GM19468 (cell line): ENCODE data around the gene TECPR2.

Experiments used
- ATAC-seq: cut with Tn5 transposase; IDR thresholded peaks from one replicate; pipeline ENCODE4 v1.9.1; 2021; ENCODE audit warnings: mild to moderate bottlenecking, moderate library complexity, moderate number of reproducible peaks; ENCODE audit not compliant: unreplicated experiment; ENCODE audit errors: extremely low read depth

The TECPR2 gene

DNA sequence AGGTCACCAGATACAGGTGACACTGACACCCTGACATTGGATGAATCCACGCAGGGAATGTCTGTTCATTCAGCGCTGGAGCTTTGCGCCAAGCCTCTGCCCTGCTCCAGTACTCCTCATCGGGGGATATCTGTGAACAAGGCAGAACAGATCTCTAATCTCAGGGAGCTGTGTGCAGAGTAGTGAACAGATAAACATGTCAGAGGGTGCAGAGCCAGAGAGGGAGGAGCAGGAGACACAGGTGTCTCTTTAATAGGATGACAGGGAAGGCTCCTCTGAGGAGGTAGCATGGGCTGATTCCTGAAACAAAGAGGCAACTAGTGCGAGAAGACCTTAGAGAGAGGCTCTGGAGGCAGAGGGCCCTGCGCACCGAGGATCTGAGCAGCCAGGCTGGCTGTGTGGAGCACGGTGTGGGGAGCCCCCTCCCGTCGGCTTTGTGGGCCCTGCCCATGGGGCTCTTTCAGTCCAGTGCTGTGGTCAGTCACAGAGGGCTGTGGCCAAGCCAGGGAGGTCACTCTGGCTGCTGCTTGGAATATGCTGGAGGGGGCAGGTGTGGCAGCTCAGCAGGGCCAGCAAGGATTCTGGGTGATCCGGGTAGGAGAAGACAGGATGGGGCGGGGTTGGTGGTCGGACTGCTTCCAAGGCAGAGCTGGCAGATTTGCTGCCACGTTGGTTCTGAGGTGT is 55.6 kb downstream of the TECPR2 start:
- ATAC-seq: no peak

DNA sequence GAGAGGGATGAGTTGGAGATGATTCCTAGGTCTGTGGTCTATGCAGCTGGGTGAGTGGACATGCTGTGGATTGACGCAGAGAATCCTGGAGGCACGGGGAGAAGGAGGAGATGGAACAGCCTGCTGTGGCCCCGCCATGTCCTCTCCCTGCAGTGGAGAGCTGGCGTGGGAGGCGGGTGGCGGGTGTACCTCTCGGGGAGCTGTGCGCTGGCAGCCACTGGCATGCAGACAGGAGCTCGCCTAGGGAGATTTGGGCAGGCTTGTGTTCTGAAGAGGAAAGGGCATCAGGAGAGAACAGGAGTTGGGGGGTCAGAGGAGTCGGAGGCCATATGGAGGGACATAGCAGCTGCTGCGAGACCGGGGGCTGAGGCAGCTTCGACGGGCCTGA is 56.1 kb downstream of the TECPR2 start:
- ATAC-seq: no peak

DNA sequence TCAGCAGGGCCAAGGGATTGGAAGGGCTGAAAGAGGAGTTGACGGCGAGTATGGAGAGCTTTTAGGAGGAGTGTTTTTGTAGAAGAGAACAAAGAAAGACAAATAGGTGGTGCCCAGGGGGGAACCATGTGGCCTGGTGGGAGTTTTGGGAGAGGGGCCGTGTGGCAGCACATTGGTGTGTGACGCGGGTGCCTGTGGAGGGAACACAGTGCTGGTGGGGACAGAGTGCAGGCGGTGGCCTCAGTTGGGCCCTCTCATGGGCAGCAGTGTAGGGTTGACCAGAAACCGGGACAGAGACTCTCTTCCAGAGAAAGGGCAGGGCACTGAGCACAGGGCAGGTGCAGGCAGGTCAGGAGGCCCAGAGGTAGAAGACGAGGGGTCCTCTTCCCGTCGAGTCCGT is 56.5 kb downstream of the TECPR2 start:
- ATAC-seq: no peak

DNA sequence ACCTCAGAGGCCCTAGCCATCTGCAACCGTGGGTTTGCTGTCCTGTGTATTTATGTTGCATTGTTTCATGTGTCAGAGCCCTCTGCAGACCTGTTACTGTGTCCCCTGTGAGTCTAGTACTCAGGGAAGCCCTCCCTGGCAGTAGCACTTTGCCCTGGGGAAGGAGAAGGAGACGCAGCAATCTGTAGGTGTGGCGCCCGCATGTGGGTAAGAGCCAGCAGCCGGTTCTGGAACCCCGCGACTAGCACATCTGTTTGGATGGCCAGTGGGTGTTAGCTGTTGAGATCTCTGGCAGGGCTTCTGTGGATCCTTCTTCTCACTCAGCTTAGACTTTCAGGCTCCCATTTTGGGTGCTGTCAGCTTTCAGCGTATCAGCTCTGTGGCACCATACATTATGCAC is 57.0 kb downstream of the TECPR2 start:
- ATAC-seq: no peak

DNA sequence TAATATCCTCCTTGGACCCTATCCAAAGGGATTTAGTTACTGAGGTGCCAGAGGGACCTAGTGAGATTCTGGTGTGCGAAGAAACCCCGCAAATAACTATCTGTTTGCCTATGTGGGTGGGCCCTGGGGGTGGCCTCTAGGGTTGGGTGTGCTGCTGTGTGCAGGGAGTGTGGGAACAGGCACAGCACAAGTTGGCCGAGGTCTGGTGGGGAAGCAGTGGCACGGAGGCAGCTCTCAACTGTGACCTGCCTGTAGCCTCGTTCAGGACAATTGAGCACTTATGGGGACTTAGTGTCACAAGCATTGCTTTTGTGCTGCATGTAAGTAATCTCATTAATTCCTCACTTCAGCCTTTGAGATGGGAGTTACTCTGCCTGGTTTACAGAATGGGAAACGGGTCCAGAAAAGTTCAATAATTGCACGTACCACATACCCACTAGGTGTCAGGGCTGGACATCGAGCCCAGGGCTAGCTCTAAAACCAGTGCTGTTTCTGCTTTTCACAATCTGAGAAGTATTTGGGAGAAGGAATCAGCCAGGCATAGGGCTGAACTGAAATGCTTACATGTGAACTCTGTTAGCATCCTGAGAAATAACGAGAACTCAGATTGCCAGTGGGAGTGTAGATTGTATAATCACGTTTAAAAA is 58.8 kb downstream of the TECPR2 start:
- ATAC-seq: no peak

DNA sequence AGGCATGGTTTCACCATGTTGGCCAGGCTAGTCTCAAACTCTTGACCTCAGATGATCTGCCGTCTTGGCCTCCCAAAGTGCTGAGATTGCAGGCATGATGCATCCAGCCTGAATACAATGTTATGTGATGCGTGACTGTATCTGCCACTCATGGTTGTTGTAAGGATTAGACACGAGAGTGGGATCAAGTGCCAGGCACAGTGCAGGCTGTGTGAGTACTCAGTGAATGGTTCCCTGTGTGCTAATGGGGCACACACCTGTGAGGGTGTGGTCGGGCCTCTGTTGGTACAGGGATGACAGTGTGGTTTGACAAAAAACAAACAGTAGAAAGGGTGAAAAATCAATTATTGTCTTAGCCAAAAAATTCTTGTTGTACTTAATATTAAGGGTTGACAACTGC is 61.8 kb downstream of the TECPR2 start:
- ATAC-seq: no peak

DNA sequence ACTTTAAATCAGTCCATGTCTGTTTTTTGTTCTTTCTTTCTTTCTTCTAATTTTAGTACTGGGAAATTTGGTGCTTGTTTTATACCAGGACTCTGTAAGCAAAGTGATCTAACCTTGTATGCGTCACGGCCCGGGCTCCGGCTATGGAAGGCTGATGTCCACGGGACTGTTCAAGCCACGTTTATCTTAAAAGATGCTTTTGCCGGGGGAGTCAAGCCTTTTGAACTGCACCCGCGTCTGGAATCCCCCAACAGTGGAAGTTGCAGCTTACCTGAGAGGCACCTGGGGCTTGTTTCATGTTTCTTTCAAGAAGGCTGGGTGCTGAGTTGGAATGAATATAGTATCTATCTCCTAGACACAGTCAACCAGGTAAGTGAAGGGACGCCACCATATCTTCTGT is 62.2 kb downstream of the TECPR2 start:
- no peak for ATAC-seq

DNA sequence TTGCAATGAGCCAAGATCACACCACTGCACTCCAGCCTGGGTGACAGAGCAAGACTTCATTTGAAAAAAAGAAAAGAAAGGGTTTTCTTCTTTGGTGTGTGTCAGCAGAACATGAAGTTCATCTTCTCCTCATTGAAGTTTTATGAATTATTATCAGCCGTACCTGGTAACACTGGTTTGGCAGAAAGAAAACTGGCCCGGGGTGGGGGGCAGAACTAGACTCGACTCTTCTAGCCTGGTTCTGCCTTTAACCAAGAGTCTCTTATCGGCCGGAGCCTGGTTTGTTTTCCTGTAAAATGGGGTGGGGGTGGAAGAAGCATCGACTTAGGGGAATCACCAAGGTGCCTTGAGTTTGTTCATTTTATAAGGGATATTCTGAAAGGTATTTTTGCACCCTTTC is 64.1 kb downstream of the TECPR2 start:
- ATAC-seq: no peak

DNA sequence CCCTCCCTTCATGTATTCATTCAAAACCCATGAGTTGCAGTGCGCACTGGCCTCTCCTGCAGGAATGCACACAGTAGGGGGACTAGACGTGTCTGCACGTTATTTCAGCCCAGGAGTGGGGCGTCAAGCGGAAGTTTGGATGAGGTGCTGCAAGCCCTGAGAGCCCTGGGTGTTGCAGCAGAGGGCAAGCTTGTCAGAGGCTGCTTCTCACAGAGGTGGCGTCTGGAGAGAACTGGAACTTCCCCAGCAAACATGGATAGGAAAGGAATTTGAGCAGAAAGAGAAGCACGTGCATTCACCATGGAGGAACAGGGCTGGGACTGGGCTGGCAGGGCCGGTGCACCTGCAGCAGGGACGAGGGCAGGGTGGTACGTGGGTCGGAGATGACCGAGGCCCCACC is 64.9 kb downstream of the TECPR2 start:
- no peak for ATAC-seq

DNA sequence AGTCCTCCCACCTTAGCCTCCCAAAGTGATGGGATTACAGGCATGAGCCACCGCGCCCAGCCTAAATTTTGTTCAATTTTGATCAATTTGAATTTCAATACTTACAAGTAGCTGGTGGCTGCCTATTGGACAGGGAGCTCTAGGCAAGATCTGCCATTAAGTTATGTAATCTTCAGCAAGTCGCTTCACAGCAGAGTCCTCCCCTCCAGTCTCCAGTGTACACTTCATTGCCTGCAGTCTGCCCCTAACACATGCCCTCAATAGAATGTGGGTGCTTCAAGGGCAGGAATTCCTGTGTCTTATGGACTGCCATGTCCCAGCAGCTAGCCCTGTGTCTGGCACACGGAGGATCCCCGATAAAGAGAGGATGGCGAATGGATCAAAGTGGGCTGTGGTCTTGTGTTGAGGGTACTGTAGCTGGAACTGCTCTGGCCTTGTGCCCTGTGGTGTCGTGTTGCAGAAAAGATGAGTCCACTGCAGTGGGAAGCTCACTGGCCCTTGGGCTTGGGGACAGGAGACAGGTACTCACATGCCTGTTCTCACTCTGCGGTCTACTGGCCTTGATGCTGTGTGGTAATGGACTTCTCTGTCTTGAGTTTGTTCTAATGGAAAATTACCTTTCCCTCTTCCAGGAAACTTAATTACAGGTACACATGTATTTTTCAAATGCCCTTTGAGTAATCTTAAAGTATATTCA is 67.6 kb downstream of the TECPR2 start:
- no peak for ATAC-seq

DNA sequence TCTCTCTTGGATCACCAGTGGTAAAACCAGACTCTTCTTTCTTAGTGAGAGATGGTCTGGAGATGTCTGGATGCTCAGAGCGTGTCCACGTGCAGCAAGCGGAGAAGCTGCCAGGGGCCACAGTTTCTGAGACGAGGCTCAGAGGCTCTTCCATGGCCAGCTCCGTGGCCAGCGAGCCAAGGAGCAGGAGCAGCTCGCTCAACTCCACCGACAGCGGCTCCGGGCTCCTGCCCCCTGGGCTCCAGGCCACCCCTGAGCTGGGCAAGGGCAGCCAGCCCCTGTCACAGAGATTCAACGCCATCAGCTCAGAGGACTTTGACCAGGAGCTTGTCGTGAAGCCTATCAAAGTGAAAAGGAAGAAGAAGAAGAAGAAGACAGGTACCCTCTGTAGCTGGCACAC is 69.0 kb downstream of the TECPR2 start:
- ATAC-seq: no peak

DNA sequence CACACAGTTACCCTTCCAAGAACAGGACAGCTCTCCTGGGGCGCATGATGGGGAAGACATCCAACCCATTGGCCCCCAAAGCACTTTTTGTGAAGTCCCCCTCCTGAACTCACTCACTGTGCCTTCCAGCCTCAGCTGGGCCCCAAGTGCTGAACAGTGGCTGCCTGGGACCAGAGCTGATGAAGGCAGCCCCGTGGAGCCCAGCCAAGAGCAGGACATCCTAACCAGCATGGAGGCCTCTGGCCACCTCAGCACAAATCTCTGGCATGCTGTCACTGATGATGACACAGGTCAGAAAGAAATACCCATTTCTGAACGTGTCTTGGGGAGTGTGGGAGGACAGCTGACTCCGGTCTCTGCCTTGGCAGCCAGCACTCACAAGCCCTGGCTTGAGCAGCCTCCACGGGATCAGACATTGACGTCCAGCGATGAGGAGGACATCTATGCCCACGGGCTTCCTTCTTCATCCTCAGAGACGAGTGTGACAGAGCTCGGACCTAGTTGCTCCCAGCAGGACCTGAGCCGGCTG is 72.0 kb downstream of the TECPR2 start:
- no peak for ATAC-seq

DNA sequence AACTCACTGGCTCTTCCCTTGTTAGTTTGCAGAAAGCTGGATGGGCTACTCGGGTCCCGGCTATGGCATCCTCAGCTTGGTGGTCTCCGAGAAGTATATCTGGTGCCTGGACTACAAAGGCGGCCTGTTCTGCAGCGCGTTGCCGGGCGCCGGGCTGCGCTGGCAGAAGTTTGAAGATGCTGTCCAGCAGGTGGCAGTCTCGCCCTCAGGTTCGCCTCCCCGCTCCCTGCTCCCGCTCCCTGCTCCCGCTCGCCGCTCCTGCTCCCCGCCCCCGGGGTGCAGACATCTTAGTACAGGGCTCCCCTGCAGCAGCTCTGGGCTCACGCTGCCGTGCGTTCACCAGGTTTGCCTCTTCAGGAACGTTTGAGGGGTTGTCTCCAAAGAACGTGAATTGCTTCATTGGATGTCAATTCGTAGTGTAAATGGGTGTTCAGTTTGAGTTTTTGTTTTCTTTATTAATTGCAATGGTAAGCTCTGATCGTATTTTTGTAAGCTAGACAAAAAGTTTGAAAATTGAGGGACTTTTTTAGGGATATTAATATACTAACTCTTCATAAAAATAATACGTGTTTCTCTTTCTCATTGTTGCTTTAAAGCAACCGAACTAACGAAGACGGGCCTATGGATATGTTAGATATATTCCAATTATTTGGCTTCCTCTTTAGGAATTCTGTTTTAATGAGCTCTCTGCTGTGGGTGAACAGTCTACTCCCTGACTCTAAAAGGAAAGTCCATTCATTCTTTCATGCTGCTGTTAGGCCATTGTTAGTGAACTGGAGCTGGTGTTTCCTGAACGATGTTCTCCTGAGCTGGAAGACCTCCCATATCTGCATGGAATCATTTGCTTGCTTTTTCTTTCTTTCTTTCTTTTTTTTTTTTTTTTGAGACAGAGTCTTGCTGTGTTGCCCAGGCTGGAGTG is 75.5 kb downstream of the TECPR2 start:
- no peak for ATAC-seq

DNA sequence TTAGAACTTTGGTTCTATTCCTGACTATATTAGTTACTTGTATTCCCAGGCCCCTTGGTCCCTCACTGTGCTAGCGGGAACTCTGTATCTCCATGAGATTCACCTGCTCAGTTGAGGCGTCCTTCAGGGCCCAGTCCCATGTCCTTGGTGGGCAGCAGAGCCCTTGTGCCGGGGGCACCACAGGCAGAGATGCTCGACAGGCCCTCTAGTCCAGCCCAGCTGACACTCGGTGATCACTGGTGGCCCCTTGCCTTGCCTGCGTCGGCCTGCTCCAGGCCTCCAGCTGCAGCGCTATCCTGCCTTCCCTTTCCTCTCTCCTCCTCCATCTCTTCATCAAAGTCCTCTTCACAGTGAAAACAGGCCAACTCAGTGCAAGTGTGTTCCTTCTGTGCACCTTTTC is 76.8 kb downstream of the TECPR2 start:
- ATAC-seq: no peak

DNA sequence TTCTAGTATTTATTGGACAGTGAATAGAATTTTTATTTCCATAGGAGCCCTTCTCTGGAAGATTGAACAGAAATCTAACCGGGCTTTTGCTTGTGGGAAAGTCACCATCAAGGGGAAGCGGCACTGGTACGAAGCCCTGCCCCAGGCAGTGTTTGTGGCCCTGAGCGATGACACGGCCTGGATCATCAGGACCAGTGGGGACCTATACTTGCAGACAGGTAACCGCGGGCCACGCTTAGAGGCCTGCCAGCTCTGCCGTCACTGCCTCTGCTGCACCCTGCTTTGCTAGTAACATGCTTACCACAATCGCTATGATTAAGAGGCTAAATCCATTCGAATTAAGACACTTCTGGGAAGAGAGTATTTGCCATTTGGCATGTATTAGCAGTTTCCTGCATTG is 77.7 kb downstream of the TECPR2 start:
- ATAC-seq: no peak

DNA sequence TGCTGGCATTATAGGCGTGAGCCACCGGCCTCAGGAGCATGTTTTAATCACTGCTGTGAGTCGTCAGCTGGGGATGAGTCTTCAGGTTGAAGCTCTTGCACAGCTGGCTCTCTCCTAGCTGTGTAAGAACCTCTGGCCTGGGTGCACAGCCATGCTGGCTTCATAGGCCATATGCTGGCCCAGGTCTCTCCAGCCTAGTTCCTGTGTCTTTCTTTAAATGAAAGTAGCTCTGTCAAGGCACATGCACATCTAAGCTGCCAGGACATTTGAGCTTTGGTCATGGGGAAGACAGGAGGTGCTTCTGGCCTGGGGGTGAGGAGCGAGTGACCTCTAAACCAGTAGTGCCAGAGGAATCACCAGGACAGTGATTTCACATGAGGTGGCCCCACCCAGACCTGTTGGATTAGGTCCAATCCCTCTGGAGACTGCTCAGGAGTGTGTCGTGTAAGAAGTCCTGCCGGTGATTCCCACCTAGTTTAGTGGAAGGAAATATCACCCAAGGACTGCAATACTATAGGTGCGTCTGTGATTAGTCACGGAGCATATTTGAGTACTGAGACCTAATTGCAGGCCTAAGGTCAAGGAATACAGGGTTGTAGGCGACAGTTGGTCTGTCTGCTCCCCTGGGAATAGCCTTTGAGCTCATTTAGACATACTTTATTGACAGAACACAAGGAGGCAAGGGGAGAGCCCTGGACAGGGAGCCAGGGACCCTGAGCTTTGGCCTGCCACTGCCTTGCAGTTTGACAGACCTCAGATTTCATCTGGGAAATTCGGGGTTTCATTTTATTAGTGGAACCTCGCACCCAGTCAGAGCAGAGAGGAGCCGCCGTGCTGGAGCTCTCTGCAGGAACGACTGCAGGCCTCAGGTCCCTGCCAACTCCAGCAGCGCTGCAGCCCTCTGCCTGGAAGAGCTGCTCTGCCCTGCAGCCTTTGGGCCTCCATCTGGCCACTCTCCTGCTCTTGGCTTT is 79.8 kb downstream of the TECPR2 start:
- ATAC-seq: no peak

DNA sequence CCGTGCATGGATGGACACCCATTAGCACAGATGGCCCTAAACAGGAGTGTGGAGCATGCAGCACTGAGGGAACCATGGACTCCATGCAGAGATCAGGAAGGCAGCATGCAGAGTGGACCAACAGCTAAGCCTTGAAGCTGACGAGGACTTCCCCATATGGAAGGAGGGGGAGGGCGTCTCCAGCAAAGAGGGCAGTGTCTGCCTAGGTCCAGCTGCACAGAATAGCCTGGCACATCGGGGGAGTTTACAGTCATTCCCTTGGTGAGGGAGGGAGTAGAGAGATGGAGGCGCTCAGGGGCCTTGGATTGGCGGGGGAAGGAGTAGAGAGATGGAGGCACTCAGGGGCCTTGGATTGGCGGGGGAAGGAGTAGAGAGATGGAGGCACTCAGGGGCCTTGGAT is 82.3 kb downstream of the TECPR2 start:
- ATAC-seq: no peak

DNA sequence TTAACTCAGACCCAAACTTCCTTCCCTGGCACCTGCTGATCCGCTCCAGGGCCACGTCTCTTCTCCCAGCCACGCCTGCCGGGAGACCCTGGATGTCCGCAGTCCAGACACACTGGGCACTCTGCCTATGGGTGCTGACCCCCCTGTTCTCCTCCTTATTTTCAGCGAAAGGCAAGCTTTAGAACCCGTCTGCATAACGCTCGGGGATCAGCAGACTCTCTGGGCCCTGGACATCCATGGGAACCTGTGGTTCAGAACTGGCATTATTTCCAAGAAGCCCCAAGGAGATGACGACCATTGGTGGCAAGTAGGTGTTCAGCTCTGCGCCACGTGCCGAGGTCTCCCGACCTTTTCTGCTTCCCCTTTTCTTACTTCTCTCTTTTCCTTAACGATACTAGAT is 82.9 kb downstream of the TECPR2 start:
- ATAC-seq: no peak
